Neural progenitor cell (in vitro differentiated cells): Measurements from ENCODE around the gene SYNGR3.

Source experiments
- EZH2 ChIP-seq: fragments of 200-600 bp; sonication (generic); IDR thresholded peaks from 2 replicates; pipeline ENCODE4 v1.6.1; 2017; ENCODE audit warnings: antibody characterized with exemption, mild to moderate bottlenecking, moderate library complexity
- EZH2phosphoT487 ChIP-seq: fragments of 200-600 bp; sonication (generic); IDR thresholded peaks from 2 replicates; pipeline ENCODE4 v1.6.1; 2017; ENCODE audit warnings: antibody characterized with exemption
- TF ChIP-seq, protein P1 (sequence below): fragments of 200-600 bp; sonication (generic); IDR thresholded peaks from 2 replicates; pipeline ENCODE4 v1.5.1; 2017; ENCODE audit warnings: antibody characterized with exemption, mild to moderate bottlenecking

DNA sequence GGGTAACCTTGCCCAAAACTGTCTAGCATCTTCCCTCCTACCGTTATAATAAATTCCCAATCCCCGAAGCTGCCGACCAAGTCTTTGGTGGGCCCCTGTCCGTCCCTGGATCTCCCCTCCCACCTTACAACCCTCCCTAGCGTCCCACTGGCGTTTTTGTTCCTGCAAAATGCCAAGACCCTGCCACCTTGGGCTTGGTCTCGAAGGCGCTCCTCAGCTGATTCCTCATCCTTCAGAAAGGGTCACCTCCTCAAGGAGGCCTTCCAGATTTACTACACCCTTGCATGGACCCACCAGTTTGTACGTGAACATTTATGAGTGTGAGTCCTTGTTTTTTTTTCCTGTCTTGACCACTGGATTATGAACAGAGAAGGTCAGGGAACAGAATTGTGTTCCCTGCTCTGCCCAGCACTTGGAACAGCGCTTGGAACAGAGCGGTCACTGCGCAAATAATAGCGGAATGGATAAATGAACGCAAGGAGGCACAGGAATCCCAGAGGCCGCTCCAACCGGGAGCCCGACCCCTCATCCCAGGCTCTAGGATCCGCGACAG lies 6.7 kb upstream of the SYNGR3 start:
- TF ChIP-seq EZH2 (no peak), EZH2phosphoT487 (no peak)
- TF ChIP-seq, protein P1, sequence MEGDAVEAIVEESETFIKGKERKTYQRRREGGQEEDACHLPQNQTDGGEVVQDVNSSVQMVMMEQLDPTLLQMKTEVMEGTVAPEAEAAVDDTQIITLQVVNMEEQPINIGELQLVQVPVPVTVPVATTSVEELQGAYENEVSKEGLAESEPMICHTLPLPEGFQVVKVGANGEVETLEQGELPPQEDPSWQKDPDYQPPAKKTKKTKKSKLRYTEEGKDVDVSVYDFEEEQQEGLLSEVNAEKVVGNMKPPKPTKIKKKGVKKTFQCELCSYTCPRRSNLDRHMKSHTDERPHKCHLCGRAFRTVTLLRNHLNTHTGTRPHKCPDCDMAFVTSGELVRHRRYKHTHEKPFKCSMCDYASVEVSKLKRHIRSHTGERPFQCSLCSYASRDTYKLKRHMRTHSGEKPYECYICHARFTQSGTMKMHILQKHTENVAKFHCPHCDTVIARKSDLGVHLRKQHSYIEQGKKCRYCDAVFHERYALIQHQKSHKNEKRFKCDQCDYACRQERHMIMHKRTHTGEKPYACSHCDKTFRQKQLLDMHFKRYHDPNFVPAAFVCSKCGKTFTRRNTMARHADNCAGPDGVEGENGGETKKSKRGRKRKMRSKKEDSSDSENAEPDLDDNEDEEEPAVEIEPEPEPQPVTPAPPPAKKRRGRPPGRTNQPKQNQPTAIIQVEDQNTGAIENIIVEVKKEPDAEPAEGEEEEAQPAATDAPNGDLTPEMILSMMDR: no peak
